D341Med (cell line): Measurements from ENCODE around the gene KLHL1.

Experiments used
- DNase-seq: peaks from one replicate; pipeline ENCODE4 v3.0.0; 2012; ENCODE audit warnings: low spot score

Gene KLHL1

DNA sequence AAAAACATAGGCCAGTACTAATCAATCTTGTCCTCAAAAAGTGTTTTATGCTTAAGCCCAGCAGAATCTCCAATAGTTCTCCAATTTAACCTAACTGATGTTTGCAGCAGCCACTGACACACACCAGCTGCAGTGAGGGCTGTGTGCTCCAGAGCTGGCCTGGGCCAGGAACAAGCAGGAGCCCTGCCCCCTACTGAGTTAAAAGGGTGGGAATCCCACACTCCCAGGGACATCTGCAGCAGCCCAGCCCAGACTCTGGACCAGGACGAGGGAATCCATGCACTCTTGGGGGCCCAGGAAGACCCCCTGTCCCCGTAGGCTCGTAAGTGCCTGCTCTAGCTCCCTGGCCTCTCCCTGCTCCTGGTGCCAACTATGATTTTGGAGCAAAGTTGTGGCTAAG lies 92.1 kb downstream of the KLHL1 start:
- no peak for DNase-seq

- DNase-seq = no peak
Measured at GRCh38 chr13:70014337-70014736, 93.9 kb downstream of the KLHL1 start.

DNA sequence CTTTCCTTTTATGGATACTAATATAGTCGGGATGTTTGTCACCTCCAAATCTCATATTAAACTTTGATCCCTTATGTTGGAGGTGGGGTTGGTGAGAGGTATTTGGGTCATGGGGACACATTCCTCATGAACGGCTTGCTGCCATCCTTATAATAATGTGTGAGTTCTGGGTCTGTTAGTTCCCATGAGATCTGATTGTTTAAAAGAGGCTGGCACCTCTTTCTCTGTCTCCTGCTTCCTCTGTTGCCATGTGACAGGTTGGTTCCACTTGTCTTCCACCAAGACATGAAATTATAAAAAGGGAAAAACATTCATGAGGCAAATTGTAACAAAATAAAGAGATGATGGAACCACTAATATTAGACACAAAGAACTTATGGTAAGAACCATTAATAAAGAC lies 108.4 kb downstream of the KLHL1 start:
- DNase-seq = no peak

GRCh38 chr13:69997061-69997460 lies 111.2 kb downstream of the KLHL1 start:
- no peak for DNase-seq

GRCh38 chr13:69980799-69981198 lies 127.5 kb downstream of the KLHL1 start:
- DNase-seq = no peak

DNA sequence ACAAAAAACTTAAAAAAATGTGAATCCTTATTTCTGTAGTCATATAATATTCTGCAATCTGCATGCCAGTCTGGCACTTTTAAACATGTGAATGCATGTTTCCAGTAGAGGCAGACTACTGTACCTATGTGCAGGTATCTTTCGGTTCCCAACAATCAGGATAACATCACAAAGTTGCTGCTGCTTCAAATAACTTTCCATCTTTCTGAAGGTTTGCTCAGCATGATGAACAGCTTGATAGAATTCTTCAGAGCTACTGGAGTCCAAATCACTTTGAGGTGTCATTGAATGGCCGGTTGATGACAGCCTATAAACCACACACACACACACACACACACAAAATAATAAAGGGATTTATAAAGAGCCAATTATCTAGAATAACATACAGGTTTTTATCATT lies 132.8 kb downstream of the KLHL1 start:
- DNase-seq = no peak

DNA sequence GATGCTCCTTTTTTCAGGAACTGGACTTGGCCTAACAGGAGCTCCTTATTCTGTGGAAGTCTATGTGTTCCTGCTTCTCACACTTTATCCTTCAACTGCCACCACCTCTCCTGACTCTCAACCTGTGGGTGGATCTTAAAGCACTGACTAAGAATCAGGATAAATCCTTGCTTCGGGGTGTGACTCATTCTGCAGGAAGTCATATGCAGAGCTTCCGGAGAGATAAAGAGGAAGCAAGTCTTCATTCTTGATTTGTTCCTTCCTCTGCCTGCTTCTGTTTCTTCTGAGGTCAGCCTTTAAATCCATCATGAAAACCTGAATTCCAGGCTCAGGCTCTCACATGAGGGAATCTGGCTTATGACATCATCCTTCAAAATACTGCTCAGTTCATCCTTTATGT lies 137.7 kb downstream of the KLHL1 start:
- DNase-seq = no peak

GRCh38 chr13:69959046-69959445 lies 149.2 kb downstream of the KLHL1 start:
- no peak for DNase-seq

DNA sequence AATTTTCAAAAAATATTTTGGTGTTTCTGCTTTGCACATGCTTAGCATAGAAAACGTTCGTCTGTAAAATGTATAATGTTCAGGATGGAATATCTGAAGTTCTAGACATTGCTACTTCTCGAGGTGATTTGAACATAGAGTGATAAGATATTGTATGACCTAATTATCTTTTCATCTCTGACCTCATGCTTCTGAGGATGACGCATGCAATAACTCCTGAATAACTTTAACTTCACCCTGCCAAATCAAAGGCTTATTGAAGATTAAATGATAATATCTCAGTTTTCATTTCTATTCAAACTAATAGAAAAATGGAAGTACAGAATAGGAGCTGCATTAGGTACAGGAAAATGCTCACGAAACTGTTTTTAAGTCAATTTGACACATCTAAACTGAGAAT lies 151.4 kb downstream of the KLHL1 start:
- no peak for DNase-seq

DNA sequence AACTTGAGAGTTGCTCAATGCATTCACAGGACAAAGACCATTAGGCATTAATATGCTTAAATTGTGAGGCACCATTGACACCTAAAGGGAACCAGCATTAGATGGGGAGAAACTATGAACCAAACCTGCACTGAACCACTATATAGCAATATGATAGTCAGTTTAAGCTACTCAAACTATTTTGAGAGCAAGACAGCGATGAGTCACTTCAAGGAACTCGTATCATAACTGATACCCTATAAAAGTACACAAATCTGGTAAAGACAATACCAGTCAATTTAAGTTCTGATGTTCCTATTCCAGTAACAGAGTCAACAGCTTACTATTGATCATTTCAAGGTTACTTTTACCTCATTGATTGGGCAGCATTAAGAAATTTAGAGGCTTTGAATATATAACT lies 151.9 kb downstream of the KLHL1 start:
- DNase-seq = no peak

GRCh38 chr13:69955271-69955670 lies 153.0 kb downstream of the KLHL1 start:
- no peak for DNase-seq

GRCh38 chr13:69951412-69951811 lies 156.8 kb downstream of the KLHL1 start:
- DNase-seq = no peak

DNA sequence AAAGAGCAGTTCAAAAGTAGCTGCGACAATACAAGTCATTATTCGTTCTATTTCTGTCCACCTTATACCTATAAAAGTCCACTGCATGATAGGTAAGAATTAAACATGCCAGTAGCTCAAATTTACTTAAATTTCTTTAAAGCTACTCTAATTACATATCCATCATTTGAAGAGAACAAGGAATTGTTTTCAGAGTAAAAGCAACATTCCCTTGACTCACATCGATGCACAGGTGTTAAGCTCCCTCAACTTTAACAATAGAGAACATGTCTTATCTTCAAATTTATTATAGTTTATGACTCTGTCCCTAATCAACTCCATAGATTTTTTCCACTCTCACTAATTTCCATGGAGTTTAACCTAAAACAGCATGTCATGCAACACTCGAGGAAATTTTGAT lies 158.1 kb downstream of the KLHL1 start:
- no peak for DNase-seq

DNA sequence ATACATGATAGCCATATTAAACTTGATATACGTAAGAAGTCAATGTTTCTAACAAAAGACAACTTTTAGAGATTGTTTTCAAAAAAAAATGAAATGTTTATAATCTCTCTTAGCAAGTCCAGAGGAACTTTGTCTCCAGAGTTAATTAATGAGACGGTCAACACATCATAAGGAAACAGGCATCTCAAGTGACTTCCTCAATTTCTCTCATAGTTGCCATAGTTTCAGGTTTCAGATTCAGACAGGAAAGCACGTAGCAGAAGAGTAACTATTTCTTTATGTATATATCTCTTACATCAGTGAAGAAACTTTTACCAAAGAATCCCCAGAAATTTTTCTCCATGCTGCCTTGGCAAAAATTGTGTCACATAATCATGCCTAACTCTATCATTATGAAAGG lies 160.2 kb downstream of the KLHL1 start:
- no peak for DNase-seq

GRCh38 chr13:69947582-69947981 lies 160.7 kb downstream of the KLHL1 start:
- DNase-seq = no peak

DNA sequence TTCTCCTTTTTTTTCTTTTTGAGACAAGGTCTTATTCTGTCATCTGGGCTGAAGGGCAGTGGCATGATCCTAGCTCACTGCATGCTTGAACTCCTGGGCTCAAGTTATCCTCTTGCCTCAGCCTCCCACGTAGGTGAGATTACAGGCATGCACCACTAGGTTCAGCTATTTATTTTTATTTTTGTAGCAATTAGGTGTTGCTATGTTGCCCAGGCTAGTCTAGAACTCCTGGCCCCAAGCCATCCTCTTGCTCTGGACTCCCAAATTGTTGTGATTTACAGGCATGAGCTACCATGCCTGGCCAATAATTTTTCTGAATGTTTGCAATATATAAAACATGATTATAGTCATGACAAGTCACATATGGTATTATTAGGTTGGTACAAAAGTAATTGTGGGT lies 161.7 kb downstream of the KLHL1 start:
- no peak for DNase-seq

DNA sequence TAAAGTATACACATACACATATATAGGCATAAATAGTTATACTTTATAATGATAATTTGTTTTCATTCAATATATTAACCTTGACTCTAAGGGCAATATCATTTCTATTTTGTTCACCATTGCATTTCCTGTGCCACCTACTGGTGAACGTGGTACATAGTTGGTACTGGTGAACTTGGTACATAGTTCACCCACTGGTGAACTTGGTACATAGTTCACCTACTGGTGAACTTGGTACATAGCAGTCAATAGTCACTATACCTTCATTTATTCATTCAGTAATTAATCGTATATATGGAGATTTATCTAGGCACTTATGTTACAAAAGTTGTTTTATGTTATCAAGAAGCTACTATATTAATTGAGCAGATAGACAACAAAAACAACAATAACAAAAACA lies 173.2 kb downstream of the KLHL1 start:
- DNase-seq = peak; percentile 38

- DNase-seq = no peak
Measured at GRCh38 chr13:69928262-69928661, 180.0 kb downstream of the KLHL1 start.

DNA sequence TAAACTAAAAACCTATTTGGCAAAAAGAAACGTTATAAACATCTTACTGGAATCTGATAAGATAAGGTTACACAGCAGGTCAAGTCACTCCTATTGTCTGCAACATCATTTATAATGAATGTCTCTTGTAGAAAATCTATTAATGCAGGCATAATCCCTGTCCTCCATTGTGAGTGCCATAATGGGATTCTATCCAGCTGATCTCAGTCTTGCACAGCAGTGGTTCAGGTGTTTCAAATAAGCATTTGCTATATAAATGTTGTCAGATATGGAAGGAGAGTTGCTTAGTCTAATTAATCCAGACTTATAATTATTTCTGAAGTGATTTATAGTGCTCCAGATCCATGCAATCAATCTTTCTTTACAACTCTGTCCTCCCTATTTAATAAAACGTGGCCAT lies 187.1 kb downstream of the KLHL1 start:
- DNase-seq = no peak

GRCh38 chr13:69912630-69913029 lies 195.6 kb downstream of the KLHL1 start:
- peak; percentile 52 for DNase-seq

DNA sequence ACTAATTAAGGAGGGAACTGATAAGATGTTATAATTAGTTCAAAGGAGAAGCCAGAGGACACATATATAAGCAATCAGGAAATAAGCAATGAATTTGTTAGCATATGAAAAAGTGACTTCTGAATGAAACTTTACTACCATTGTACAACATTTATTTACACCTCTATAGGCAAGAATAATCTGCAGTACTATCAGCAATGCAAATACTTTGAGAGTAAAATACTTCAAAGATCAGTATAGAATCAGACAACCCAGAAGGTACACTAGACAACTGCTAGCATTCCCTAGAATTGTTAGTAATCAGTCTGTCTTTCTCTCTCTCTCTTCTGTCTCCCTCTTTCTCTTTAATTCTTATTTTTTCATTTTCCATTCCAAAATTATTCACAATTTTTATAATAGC lies 197.5 kb downstream of the KLHL1 start:
- no peak for DNase-seq

- no peak for DNase-seq
Measured at GRCh38 chr13:69904784-69905183, 203.5 kb downstream of the KLHL1 start.

DNA sequence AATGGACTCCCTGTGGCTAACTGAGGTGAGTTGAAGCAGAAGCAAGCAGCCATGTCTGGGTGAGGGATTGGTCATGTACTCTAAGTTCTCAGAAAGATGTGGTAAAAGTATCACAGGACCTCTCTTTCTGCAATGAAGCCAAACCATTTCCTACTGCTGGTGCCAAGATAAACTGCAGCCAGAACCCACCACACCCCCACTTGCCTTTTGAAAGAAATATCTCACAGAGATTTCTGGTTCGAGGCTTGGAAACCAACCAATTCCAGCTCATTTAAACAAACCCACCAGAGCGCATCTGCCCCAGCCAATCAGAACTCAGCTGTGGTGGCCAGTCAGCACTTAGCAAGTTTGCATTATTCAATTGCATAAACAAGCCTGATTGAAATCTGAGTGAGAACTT lies 205.2 kb downstream of the KLHL1 start:
- DNase-seq = no peak

- no peak for DNase-seq
Measured at GRCh38 chr13:69882451-69882850, 225.8 kb downstream of the KLHL1 start.

DNA sequence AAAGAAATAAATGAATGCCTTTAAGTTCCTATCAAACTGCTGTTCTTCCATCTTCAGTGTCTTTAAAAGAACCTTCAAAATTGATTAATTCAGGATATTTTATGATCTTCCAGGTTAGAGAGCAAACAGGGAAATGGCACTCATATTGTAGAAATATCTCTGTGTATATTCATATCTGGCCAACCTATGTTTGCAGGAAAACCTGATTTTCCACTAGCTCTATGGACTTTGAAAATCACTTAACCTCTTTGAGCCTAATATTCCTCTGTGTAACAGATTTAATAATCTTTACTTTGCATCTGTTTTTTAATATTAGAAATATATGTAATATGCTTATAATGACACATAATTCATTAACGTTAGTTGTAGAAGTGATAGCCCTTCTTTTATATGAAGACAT lies 228.3 kb downstream of the KLHL1 start:
- no peak for DNase-seq
